ENCODE results near the gene DCBLD1.

DCBLD1 gene

DNA sequence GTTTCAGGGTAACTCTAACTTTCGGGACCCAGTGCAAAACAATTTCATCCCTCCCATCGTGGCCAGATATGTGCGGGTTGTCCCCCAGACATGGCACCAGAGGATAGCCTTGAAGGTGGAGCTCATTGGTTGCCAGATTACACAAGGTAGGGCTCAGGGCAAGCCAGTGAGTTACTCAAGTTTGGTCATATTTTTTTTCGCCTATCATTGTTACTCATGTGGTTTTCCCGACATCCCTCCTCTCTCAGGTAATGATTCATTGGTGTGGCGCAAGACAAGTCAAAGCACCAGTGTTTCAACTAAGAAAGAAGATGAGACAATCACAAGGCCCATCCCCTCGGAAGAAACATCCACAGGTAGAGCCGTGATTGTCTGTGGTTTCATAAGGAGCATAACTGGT lies 58.2 kb downstream of the DCBLD1 start:
- no peak for DNase-seq
- no peak overlapping the region for H3K27ac Mint-ChIP-seq
- no peak overlapping the region for H3K4me3 Mint-ChIP-seq
- H3K9me3 Mint-ChIP-seq = no peaks in the 10 kb centered on the region
- no peaks in the 10 kb centered on the region for H3K4me1 Mint-ChIP-seq
- no peaks in the 10 kb centered on the region for H3K36me3 Mint-ChIP-seq
- H3K27me3 Mint-ChIP-seq = peaks cover 5 to 21% of the 10 kb centered on the region in 2 donors
- ATAC-seq (replicated peaks) = no peak

DNA sequence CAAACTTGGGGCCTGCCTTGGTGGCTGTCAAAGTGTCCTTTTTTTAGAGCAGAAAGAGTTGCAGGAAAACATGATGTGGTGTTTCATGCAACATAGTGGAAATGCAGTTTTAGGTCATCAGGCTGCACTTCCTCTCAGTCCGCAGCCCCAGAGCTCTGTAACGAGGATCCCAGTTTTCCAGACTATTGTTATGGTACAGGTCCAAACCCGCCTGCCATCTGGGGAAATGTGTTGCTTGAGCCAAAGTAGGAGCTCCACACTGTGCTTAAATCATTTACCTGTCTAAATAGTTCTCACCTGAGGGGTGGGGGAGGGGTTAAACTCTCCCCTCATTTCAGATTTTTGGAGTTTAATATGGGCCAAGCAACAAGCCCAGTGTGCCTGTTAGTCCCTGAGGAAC lies 60.0 kb downstream of the DCBLD1 start:
- Mint-ChIP-seq H3K36me3 (no peaks in the 10 kb centered on the region), H3K27me3 (peaks cover 20 to 27% of the 10 kb centered on the region in 2 donors), H3K27ac (no peak overlapping the region), H3K4me1 (peaks cover 2 to 3% of the 10 kb centered on the region in 2 donors), H3K4me3 (no peak overlapping the region), H3K9me3 (no peaks in the 10 kb centered on the region)
- ATAC-seq (replicated peaks) (no peak), DNase-seq (no peak)

DNA sequence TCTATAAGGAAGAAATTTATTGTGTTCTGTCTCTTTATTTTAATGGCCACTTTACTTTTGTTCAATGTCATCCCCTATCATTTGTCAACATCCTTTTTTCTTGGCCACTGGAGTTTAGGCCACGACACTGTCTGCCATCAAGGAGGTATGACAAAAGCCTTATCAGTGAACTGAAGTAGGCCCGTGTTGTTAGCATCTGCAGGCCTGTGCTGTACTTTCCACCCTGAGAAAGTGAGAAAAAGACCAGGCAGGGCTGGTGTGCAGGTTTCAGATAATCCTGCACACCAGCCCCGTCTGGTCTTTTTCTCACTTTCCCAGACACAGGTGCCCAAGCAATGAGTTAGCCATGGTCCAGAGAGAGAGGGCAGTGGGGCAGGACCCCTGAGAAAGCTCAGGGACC lies 62.2 kb downstream of the DCBLD1 start:
- Mint-ChIP-seq H3K4me1 (peaks cover 8 to 13% of the 10 kb centered on the region in 2 donors), H3K36me3 (no peaks in the 10 kb centered on the region), H3K9me3 (no peaks in the 10 kb centered on the region), H3K27me3 (peaks cover 21 to 24% of the 10 kb centered on the region in 2 donors), H3K4me3 (no peak overlapping the region), H3K27ac (no peak overlapping the region)
- DNase-seq (no peak), ATAC-seq (replicated peaks) (no peak)

DNA sequence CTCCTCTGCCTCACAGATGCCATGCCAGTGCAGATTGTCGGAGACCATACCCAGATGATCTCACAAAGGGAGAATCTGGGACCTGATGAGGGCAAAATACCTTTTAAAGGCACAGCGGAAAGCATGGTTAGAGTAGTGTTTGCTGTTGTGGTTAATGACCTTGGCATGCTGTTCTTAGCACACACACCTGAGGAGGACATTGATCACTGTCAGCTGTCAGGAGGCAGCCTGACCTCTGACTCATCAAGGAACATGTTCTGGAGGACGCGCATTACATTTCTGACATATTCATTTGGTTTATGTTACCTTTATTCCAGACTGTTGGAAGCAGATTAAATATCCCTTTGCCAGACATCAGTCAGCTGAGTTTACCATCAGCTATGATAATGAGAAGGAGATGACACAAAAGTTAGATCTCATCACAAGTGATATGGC lies 62.7 kb downstream of the DCBLD1 start:
- H3K27ac Mint-ChIP-seq = no peak overlapping the region
- peaks cover 21 to 24% of the 10 kb centered on the region in 2 donors for H3K27me3 Mint-ChIP-seq
- DNase-seq = no peak
- H3K36me3 Mint-ChIP-seq = no peaks in the 10 kb centered on the region
- H3K4me1 Mint-ChIP-seq = peaks cover 8 to 13% of the 10 kb centered on the region in 2 donors
- no peak overlapping the region for H3K4me3 Mint-ChIP-seq
- no peaks in the 10 kb centered on the region for H3K9me3 Mint-ChIP-seq
- ATAC-seq (replicated peaks) = no peak

DNA sequence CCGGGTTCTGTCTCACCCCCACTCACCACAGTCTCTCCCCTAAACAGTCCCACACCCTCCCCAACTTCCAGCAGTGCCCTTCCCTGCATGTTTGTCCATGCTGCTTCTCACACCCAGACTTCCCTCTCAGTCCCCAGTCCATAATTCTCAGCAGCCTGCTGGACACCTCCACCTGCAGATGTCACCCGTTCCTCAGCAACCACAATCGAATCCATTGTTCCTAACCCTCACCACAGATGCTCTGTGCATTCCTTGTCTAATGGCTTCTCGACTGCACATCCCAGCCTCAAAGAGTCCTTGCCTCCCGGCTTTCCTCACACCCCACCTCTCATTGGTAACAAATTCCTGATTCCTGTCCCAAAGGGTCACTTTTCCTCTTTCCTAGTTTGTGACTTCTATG lies 64.2 kb downstream of the DCBLD1 start:
- no peak overlapping the region for H3K27ac Mint-ChIP-seq
- ATAC-seq (replicated peaks) (no peak), DNase-seq (no peak)
- peaks cover 8 to 13% of the 10 kb centered on the region in 2 donors for H3K4me1 Mint-ChIP-seq
- H3K4me3 Mint-ChIP-seq = no peak overlapping the region
- no peaks in the 10 kb centered on the region for H3K9me3 Mint-ChIP-seq
- H3K36me3 Mint-ChIP-seq = no peaks in the 10 kb centered on the region
- peaks cover 21 to 24% of the 10 kb centered on the region in 2 donors for H3K27me3 Mint-ChIP-seq

DNA sequence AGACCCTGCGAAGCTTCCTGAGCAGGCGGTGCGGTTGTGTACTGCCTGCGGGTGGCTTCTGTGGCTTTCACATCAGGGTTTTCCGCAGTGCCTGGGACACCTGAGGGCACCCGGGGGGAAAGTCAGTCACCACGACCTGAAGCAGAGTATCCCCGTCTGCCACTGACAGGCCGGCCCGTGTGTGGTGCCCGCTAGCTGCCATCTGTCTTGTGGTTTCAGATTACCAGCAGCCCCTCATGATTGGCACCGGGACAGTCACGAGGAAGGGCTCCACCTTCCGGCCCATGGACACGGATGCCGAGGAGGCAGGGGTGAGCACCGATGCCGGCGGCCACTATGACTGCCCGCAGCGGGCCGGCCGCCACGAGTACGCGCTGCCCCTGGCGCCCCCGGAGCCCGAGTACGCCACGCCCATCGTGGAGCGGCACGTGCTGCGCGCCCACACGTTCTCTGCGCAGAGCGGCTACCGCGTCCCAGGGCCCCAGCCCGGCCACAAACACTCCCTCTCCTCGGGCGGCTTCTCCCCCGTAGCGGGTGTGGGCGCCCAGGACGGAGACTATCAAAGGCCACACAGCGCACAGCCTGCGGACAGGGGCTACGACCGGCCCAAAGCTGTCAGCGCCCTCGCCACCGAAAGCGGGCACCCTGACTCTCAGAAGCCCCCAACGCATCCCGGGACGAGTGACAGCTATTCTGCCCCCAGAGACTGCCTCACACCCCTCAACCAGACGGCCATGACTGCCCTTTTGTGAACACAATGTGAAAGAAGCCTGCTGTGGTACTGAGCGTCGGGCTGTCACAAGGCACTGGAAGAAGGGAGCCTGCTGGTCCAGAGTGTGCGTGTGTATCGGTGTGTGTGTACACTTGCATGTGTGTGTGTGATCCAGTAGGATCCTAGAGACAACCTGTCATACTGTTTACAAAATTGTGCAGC lies 65.5 kb downstream of the DCBLD1 start:
- DNase-seq = peak; percentile 8
- Mint-ChIP-seq H3K4me3 (peak overlapping the region; percentile 78 to 79), H3K27ac (no peak overlapping the region), H3K36me3 (no peaks in the 10 kb centered on the region), H3K27me3 (peaks cover 21 to 24% of the 10 kb centered on the region in 2 donors), H3K9me3 (no peaks in the 10 kb centered on the region), H3K4me1 (peaks cover 8 to 13% of the 10 kb centered on the region in 2 donors)
- ATAC-seq (replicated peaks) = peak; percentile 75 to 78

DNA sequence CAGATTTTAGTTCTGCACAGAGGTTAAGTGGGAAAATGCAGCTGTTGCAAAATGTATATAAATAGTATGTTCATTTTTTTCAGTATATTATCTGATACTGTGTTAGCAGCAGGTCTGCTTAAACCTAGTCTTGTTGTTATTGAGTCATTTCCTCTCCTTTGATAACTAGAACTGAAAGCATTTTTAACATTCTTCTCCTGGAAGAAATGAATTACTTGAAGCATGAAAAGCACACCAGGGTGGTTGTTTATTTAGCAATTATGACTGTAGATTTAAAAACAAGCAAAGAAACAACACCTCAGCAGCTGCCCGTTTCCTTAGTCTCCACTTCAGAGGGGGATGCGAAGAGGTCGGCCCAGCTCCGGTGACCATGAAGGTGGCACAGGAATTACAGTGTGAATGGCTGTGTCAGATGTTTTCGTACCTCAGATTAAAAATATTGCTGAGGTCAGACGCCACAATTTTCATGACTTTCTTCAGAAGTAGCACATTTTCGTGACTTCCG lies 66.4 kb downstream of the DCBLD1 start:
- H3K27ac Mint-ChIP-seq = no peak overlapping the region
- DNase-seq = no peak
- no peaks in the 10 kb centered on the region for H3K36me3 Mint-ChIP-seq
- ATAC-seq (replicated peaks) = no peak
- H3K9me3 Mint-ChIP-seq = no peaks in the 10 kb centered on the region
- H3K27me3 Mint-ChIP-seq = peaks cover 21 to 24% of the 10 kb centered on the region in 2 donors
- no peak overlapping the region for H3K4me3 Mint-ChIP-seq
- H3K4me1 Mint-ChIP-seq = peaks cover 8 to 13% of the 10 kb centered on the region in 2 donors

DNA sequence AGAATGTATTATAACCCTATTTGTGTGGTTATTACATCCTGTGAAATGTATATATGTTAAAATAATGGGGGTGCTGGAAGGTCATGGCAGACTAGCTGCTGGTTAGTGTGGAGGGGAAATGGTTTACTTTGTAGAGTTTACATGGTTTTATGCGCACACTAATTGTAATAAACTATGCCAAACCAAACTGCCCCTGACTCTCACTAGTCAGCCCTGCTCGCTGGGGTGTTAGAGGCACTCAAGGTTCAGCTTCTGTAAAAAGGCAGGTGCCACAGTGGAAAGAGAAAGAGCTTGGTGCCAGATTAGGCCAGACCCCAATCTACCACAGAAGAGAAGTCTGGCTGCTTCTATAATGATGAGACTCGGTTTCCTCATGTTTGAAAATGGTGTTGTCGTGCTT lies 67.1 kb downstream of the DCBLD1 start:
- Mint-ChIP-seq H3K27me3 (peaks cover 21 to 24% of the 10 kb centered on the region in 2 donors), H3K4me3 (no peak overlapping the region), H3K9me3 (no peaks in the 10 kb centered on the region), H3K36me3 (no peaks in the 10 kb centered on the region), H3K4me1 (peaks cover 8 to 13% of the 10 kb centered on the region in 2 donors), H3K27ac (no peak overlapping the region)
- no peak for ATAC-seq (replicated peaks)
- DNase-seq = no peak

DNA sequence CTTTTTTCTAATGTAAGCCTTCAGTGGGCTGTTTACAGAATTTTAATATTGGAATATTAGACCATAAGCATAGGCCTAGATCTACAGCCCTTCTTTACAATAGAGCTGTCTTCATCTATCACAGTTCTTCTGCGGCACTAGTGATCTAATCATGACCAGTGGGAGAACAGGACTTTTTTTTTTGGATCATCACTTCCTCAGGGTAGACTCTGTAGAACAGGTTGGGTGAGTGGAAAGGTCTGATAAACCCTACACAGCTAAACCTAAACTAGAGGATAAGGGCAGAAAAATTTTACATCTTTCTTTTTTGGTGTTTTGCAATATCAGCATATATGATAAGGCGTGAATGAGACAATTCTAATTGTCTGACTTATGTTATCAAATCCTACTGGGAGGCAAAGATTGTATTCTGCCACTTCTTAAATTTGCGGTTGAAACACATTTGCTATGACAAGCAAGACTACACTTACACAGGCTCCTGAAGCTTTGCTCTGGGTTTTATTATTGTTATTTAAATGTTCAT lies 67.7 kb downstream of the DCBLD1 start:
- H3K4me3 Mint-ChIP-seq = no peak overlapping the region
- H3K36me3 Mint-ChIP-seq = no peaks in the 10 kb centered on the region
- ATAC-seq (replicated peaks) (no peak), DNase-seq (no peak)
- H3K27me3 Mint-ChIP-seq = peaks cover 21 to 24% of the 10 kb centered on the region in 2 donors
- H3K27ac Mint-ChIP-seq = no peak overlapping the region
- no peaks in the 10 kb centered on the region for H3K9me3 Mint-ChIP-seq
- peaks cover 8 to 13% of the 10 kb centered on the region in 2 donors for H3K4me1 Mint-ChIP-seq

DNA sequence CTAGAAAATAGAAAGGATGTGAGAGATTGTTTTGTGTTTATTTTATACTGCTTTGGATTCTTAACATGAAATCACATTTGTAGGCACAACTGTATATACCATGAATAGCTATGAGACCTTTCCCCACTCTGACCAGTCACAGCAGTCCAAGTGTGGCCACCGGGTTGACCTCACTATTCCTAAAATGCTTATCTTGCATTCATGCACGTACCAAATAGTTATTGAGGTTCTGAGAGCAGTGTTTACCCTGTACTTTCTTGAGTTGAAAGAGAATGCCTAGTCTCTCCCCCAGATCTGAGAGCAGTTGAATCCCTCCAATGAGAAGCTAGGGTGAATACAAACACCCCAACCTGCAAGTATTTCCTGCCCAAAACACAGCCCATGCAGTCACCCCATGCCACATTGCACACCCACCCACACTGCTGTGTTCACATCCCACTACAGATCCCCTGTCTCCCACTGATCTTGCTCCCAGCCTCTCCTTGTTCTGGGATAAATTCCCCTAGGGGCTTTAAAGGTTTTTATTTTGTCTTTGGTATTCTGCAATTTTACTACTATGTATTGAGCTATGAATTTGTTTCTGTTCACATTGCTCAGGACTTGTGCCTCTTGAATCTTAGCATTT lies 68.3 kb downstream of the DCBLD1 start:
- Mint-ChIP-seq H3K36me3 (no peaks in the 10 kb centered on the region), H3K4me1 (peaks cover 8 to 13% of the 10 kb centered on the region in 2 donors), H3K27me3 (peaks cover 21 to 24% of the 10 kb centered on the region in 2 donors), H3K9me3 (no peaks in the 10 kb centered on the region), H3K4me3 (no peak overlapping the region), H3K27ac (no peak overlapping the region)
- no peak for DNase-seq
- ATAC-seq (replicated peaks) = no peak

DNA sequence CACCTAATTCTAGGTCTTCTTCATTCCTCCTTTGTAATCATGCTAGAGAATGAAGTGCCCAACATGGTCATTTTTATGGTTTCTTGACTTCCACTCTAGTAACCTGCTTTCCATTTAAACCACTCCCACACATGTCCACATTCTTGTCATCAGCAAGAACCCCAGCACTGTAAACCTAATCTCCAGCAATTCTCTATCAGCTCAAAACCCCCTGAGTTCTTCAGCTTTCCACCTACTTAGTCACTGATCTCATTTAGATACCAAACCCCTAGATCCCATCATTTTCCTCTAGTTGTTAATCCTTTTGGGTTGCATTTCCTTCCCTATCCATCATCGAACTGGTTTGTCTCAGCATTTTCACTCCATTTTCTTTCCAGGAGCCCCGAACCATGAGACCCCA lies 70.1 kb downstream of the DCBLD1 start:
- peaks cover 5 to 8% of the 10 kb centered on the region in 2 donors for H3K4me1 Mint-ChIP-seq
- H3K9me3 Mint-ChIP-seq = no peaks in the 10 kb centered on the region
- no peak overlapping the region for H3K27ac Mint-ChIP-seq
- peaks cover 6 to 8% of the 10 kb centered on the region in 2 donors for H3K27me3 Mint-ChIP-seq
- H3K4me3 Mint-ChIP-seq = no peak overlapping the region
- ATAC-seq (replicated peaks) (no peak), DNase-seq (no peak)
- no peaks in the 10 kb centered on the region for H3K36me3 Mint-ChIP-seq

DNA sequence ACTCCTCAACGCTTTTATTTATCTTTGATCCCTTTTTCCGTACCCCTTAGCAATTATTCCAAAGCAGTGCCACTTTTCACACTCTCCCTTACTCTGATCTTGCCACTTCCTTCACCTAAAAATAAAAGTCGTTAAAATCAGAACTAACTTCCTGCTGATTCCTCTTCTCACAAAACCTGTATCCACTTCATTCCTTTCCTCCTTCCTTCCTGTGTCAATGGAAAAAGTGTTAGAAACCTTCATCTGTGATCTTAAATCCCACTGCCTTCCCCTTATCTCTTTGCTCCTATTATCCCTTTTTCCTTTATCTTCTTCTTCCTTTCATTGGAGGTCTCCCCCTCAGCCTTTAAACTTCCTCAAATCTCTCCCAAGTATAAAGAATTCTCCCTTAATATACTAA lies 70.7 kb downstream of the DCBLD1 start:
- H3K4me3 Mint-ChIP-seq = no peak overlapping the region
- ATAC-seq (replicated peaks) (no peak), DNase-seq (no peak)
- no peak overlapping the region for H3K27ac Mint-ChIP-seq
- no peaks in the 10 kb centered on the region for H3K36me3 Mint-ChIP-seq
- no peaks in the 10 kb centered on the region for H3K9me3 Mint-ChIP-seq
- H3K27me3 Mint-ChIP-seq = peaks cover 3 to 4% of the 10 kb centered on the region in 2 donors
- peaks cover 3 to 4% of the 10 kb centered on the region in 2 donors for H3K4me1 Mint-ChIP-seq

DNA sequence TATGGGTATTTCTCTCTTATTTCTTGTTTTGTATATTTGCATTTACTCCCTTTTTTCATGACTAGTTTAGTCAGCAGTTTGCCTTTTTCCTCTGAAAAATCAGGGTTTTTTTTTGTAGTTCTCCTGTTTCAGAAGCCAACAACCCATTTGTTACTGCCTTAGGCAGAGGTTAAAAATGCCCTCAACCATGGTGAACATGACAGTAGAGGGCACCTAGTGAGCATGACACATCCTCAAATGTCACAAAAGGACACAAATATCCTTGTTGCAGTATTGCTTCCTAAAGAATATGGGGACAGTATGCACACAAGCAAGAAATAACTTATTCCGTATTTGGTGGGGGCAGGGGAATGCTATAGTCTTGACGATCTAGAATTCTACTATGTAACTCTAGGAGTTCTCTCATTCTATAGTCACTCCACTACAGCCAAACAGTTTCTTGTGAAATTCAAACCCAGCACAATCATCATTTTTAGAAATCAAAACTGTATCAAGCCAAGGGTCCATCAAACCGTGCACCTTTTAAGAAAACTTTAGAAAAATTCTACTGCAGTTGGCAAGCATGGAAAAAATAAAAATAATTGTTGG lies 72.9 kb downstream of the DCBLD1 start:
- H3K27ac Mint-ChIP-seq = no peak overlapping the region
- H3K4me1 Mint-ChIP-seq = no peaks in the 10 kb centered on the region
- ATAC-seq (replicated peaks) (no peak), DNase-seq (no peak)
- H3K36me3 Mint-ChIP-seq = no peaks in the 10 kb centered on the region
- no peaks in the 10 kb centered on the region for H3K27me3 Mint-ChIP-seq
- no peaks in the 10 kb centered on the region for H3K9me3 Mint-ChIP-seq
- H3K4me3 Mint-ChIP-seq = no peak overlapping the region

DNA sequence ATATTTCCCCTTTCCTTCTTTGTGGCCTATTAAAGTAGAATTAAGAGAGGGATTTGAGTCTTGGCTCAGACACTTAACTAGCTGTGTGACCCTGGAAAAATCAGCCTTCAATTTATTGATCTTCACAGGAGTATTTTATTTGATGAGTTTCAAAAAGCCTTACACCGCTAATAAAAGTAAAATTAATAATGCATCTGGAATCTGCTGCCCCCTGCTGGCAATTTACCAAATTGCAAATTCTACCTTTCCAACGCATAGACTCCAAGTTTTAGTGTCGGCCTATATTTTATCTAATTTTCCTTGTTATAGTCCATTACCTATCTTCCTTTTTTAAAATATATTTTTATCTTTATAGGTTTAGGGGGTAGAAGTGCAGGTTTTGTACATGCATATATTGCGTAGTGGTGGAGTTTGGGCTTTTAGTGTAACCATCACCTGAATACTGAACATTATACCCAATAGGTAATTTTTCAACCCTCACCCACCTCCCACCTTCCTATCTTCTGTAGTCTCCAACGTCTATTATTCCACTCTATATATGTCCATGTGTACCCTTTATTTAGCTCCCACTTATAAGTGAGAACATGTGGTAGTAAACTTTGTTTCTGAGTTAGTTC lies 73.5 kb downstream of the DCBLD1 start:
- no peak overlapping the region for H3K4me3 Mint-ChIP-seq
- H3K36me3 Mint-ChIP-seq = peaks cover 0 to 5% of the 10 kb centered on the region in 2 donors
- no peaks in the 10 kb centered on the region for H3K9me3 Mint-ChIP-seq
- H3K4me1 Mint-ChIP-seq = no peaks in the 10 kb centered on the region
- no peaks in the 10 kb centered on the region for H3K27me3 Mint-ChIP-seq
- no peak overlapping the region for H3K27ac Mint-ChIP-seq
- DNase-seq = no peak
- ATAC-seq (replicated peaks) = no peak

All from stimulated activated naive B cell treated with anti-CD40 and anti-IgM and Interleukin-4, amounts not matched to agents 10 μg/mL and 1 μg/mL and 100 μg/mL, for 72 hours (primary cell).